Measurements from ENCODE around the gene NPAS2. TPM values are rescaled to one million over a fixed set of nuclear protein-coding genes. Genes with fewer than 3 reads are reported as not detected.
A peak's percentile ranks its signal among the peaks of the same experiment; 100 is the strongest.

The NPAS2 gene
- total RNA-seq, 2 donors from 2014 or later = 4.6 to 5.9 TPM

- no peaks in the 10 kb centered on the region for H3K36me3 Mint-ChIP-seq (ENCODE audit: low read depth)
- H3K27ac Mint-ChIP-seq = no peak overlapping the region
- peaks cover 8% of the 10 kb centered on the region for H3K4me1 Mint-ChIP-seq
- H3K9me3 ChIP-seq (ENCODE audit: control insufficient read depth, low read length, poor library complexity, severe bottlenecking) = no peaks in the 10 kb centered on the region
- H3K27me3 Mint-ChIP-seq = peaks cover 11% of the 10 kb centered on the region
- ATAC-seq (no peak), DNase-seq (no peak)
- H3K4me3 Mint-ChIP-seq = no peak overlapping the region
These were observed 86.7 kb downstream of the NPAS2 start for GRCh38 chr2:100906679-100907078.

DNA sequence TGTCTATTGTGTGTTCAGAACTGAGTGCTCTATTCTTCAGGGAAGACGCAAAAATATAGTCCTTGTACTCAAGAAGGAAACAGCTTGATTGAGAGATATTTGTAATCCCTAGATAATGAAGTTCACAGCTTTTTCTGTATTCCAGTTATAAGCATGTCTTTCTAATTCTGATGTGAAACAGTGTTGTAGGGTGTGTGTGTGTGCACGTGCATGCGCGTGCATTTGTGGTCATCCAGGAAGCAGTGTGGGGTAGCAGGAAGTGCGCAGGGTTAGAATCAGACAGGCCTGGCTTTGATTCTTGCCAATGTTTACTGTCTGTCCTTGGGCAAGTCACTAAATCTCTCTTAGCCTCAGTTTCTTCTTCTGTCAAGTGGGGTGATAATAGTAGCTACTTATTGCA, 87.9 kb downstream of the NPAS2 start:
- DNase-seq = no peak
- no peaks in the 10 kb centered on the region for H3K36me3 Mint-ChIP-seq (ENCODE audit: low read depth)
- peaks cover 11% of the 10 kb centered on the region for H3K27me3 Mint-ChIP-seq
- no peak overlapping the region for H3K4me3 Mint-ChIP-seq
- peaks cover 5% of the 10 kb centered on the region for H3K4me1 Mint-ChIP-seq
- ATAC-seq = no peak
- no peaks in the 10 kb centered on the region for H3K9me3 ChIP-seq (ENCODE audit: control insufficient read depth, low read length, poor library complexity, severe bottlenecking)
- no peak overlapping the region for H3K27ac Mint-ChIP-seq

DNA sequence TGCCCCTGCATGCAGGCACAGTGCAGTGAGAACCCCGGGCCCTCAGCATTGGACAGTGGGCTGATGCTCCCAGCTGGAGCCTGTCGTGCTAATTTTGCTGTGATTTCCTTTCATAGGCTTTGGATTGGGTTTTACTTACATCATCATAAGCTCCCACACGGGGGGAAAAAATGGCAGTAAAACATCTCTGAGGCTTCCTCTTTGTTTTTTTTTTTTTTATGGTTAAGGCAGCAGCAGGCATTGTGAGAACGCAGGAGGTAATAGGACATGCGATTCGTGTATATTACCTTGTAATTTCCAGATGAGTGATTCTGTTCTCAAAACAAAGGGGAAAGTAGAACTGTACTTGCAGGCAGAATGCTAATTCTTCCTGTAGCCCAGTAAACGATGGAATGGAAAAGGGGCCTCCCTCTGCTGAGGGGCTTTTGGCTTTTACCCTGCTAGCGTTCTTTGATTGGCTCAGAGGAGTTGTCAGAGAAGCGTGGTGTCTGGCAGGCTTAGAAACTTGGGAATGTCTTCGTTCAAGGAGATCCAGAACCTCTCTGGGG, 89.7 kb downstream of the NPAS2 start:
- ATAC-seq (no peak), DNase-seq (no peak)
- Mint-ChIP-seq H3K36me3 (ENCODE audit: low read depth) (no peaks in the 10 kb centered on the region), H3K4me1 (peaks cover 5% of the 10 kb centered on the region), H3K27ac (no peak overlapping the region), H3K27me3 (peaks cover 13% of the 10 kb centered on the region), H3K4me3 (no peak overlapping the region)
- no peaks in the 10 kb centered on the region for H3K9me3 ChIP-seq (ENCODE audit: control insufficient read depth, low read length, poor library complexity, severe bottlenecking)

- ATAC-seq = no peak
- Mint-ChIP-seq H3K4me3 (no peak overlapping the region), H3K36me3 (ENCODE audit: low read depth) (no peaks in the 10 kb centered on the region)
These were observed 90.2 kb downstream of the NPAS2 start for GRCh38 chr2:100910111-100910510.

DNA sequence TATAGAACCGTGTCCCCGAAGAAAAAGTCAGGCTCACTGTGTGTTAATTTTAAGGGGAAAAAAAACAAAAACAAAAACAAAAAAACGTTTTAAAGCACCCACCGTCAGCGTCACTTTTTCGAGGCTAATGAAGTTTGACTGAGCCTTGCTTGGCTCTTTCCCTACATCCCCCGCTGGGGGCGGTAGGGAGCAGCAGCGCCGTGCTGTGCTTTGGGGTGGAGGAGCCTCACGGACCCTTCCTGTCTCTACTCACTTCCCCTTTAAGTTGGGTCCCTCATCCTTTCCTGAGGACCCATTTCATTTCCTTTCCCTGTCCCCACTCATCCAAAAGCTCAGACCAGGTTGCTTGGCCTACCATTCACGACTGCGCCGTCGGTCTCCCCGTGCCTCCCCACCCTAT, 99.4 kb downstream of the NPAS2 start:
- no peaks in the 10 kb centered on the region for H3K27me3 Mint-ChIP-seq
- no peak overlapping the region for H3K27ac Mint-ChIP-seq
- no peak overlapping the region for H3K4me3 Mint-ChIP-seq
- DNase-seq (no peak), ATAC-seq (no peak)
- H3K36me3 Mint-ChIP-seq (ENCODE audit: low read depth) = no peaks in the 10 kb centered on the region
- no peaks in the 10 kb centered on the region for H3K9me3 ChIP-seq (ENCODE audit: control insufficient read depth, low read length, poor library complexity, severe bottlenecking)
- H3K4me1 Mint-ChIP-seq = peaks cover 12% of the 10 kb centered on the region

More at GRCh38 chr2:100910111-100910510, 90.2 kb downstream of the NPAS2 start:
- DNase-seq = no peak
- H3K4me1 Mint-ChIP-seq = peaks cover 5% of the 10 kb centered on the region
- H3K27ac Mint-ChIP-seq = no peak overlapping the region
- H3K27me3 Mint-ChIP-seq = peaks cover 13% of the 10 kb centered on the region
- no peaks in the 10 kb centered on the region for H3K9me3 ChIP-seq (ENCODE audit: control insufficient read depth, low read length, poor library complexity, severe bottlenecking)

GRCh38 chr2:100921685-100922161, 101.8 kb downstream of the NPAS2 start:
- H3K9me3 ChIP-seq (ENCODE audit: control insufficient read depth, low read length, poor library complexity, severe bottlenecking) = no peaks in the 10 kb centered on the region
- no peak for ATAC-seq
- H3K27ac Mint-ChIP-seq = no peak overlapping the region
- no peak for DNase-seq
- no peaks in the 10 kb centered on the region for H3K27me3 Mint-ChIP-seq
- H3K4me1 Mint-ChIP-seq = peaks cover 26% of the 10 kb centered on the region
- no peaks in the 10 kb centered on the region for H3K36me3 Mint-ChIP-seq (ENCODE audit: low read depth)
- H3K4me3 Mint-ChIP-seq = no peak overlapping the region

DNA sequence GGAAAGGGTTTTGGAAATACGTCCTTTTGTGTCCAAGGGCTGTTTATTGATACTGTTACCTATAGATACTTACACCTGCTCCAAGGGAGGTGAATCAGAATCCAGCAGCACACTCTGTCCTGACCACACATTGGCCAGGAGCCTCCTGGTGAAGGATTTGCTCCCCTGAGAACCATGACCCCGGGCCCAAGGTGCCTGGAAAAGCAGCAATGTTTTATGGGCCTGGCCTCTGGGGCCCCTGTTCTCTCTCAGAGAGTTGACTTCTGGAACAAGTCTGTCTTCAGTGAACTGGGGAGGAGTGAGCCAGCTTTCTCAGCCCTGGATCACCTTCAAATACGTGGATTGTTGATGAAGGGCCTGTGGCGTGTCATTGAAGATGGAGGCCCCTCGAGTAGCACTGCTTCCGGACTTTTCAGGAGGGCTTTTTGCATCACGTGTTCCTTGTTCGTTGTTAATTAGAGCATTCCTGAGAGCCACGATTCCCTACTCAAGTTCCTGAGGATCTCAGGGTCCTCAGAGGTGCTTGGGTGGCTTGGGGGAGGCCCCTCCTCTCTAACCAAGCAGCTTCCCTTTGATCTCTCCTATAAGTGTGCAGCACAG, 103.6 kb downstream of the NPAS2 start:
- H3K27ac Mint-ChIP-seq = peak overlapping the region; percentile 98
- no peaks in the 10 kb centered on the region for H3K36me3 Mint-ChIP-seq (ENCODE audit: low read depth)
- H3K27me3 Mint-ChIP-seq = no peaks in the 10 kb centered on the region
- no peak overlapping the region for H3K4me3 Mint-ChIP-seq
- DNase-seq (no peak), ATAC-seq (no peak)
- peaks cover 29% of the 10 kb centered on the region for H3K4me1 Mint-ChIP-seq
- H3K9me3 ChIP-seq (ENCODE audit: control insufficient read depth, low read length, poor library complexity, severe bottlenecking) = no peaks in the 10 kb centered on the region

- Mint-ChIP-seq H3K36me3 (ENCODE audit: low read depth) (no peaks in the 10 kb centered on the region), H3K27me3 (no peaks in the 10 kb centered on the region), H3K27ac (peak overlapping the region; percentile 98), H3K4me1 (peaks cover 29% of the 10 kb centered on the region), H3K4me3 (peak overlapping the region; percentile 90)
- DNase-seq (no peak), ATAC-seq (peak; percentile 12)
- H3K9me3 ChIP-seq (ENCODE audit: control insufficient read depth, low read length, poor library complexity, severe bottlenecking) = no peaks in the 10 kb centered on the region
These were observed 104.2 kb downstream of the NPAS2 start for GRCh38 chr2:100924122-100924519.

DNA sequence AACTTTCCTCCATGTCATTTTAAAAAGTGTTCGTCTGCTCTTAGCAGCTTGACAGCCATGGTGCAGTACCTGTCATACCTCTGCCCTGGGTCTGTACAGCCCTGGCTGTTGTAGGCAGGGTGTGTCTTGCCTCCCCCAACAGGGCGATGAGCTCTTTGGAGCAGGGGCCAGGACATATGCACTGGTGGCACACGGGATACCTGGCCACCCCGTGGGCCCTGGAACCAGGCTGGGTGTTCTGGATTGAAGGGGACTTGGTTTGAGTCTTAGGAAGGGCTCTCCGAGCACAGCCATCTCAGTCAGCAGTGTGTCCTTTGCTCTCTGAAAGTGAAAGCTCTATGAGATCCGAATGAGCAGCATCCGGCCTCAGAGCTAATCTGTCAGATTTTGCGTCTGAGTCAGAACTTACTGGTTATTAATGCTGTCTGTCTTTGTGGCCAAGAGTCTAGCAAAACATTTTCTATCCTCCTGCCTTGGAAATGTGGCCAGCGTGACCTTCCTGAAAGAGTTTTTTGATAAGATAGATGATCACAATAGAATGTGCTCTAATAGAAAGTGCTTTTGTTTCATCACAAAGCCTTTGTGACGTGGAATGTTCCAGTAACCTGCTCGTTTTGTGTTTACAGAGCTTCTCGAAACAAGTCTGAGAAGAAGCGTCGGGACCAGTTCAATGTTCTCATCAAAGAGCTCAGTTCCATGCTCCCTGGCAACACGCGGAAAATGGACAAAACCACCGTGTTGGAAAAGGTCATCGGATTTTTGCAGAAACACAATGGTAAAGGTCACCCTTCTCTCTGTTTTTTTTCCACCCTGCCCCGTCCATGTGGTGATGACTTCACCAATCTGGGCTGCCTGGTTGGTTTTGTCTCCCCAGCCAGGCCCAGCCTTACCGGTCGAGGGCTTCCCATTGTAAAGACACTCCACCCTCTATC, 104.8 kb downstream of the NPAS2 start:
- no peak for DNase-seq
- H3K9me3 ChIP-seq (ENCODE audit: control insufficient read depth, low read length, poor library complexity, severe bottlenecking) = no peaks in the 10 kb centered on the region
- peak overlapping the region; percentile 90 for H3K4me3 Mint-ChIP-seq
- H3K27me3 Mint-ChIP-seq = no peaks in the 10 kb centered on the region
- H3K27ac Mint-ChIP-seq = peak overlapping the region; percentile 98
- H3K4me1 Mint-ChIP-seq = peaks cover 25% of the 10 kb centered on the region
- ATAC-seq = peak; percentile 87
- H3K36me3 Mint-ChIP-seq (ENCODE audit: low read depth) = no peaks in the 10 kb centered on the region

- DNase-seq (no peak), ATAC-seq (no peak)
- Mint-ChIP-seq H3K27ac (no peak overlapping the region), H3K4me1 (peaks cover 20% of the 10 kb centered on the region), H3K27me3 (no peaks in the 10 kb centered on the region), H3K36me3 (ENCODE audit: low read depth) (no peaks in the 10 kb centered on the region), H3K4me3 (no peak overlapping the region)
- no peaks in the 10 kb centered on the region for H3K9me3 ChIP-seq (ENCODE audit: control insufficient read depth, low read length, poor library complexity, severe bottlenecking)
These were observed 108.3 kb downstream of the NPAS2 start for GRCh38 chr2:100928235-100928634.

DNA sequence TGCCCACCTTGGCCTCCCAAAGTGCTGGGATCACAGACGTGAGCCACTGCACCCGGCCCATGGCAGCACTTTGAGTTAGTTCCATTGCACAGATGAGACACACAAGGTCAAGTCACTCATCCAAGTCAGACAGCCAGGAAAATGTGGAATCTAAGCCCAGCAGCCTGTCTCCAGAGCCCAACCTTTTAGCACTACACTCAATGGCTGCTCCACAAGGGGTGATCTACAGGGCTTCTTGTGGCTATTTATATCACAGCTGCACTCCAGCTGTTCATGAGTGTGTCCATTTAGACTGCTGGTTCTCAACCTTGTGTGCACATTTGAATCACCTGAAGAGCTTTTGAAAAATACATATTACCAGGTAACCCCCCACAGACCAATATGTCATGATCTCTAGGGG, 109.2 kb downstream of the NPAS2 start:
- H3K36me3 Mint-ChIP-seq (ENCODE audit: low read depth) = no peaks in the 10 kb centered on the region
- DNase-seq (no peak), ATAC-seq (no peak)
- no peak overlapping the region for H3K4me3 Mint-ChIP-seq
- peaks cover 18% of the 10 kb centered on the region for H3K4me1 Mint-ChIP-seq
- no peaks in the 10 kb centered on the region for H3K27me3 Mint-ChIP-seq
- no peaks in the 10 kb centered on the region for H3K9me3 ChIP-seq (ENCODE audit: control insufficient read depth, low read length, poor library complexity, severe bottlenecking)
- H3K27ac Mint-ChIP-seq = no peak overlapping the region

DNA sequence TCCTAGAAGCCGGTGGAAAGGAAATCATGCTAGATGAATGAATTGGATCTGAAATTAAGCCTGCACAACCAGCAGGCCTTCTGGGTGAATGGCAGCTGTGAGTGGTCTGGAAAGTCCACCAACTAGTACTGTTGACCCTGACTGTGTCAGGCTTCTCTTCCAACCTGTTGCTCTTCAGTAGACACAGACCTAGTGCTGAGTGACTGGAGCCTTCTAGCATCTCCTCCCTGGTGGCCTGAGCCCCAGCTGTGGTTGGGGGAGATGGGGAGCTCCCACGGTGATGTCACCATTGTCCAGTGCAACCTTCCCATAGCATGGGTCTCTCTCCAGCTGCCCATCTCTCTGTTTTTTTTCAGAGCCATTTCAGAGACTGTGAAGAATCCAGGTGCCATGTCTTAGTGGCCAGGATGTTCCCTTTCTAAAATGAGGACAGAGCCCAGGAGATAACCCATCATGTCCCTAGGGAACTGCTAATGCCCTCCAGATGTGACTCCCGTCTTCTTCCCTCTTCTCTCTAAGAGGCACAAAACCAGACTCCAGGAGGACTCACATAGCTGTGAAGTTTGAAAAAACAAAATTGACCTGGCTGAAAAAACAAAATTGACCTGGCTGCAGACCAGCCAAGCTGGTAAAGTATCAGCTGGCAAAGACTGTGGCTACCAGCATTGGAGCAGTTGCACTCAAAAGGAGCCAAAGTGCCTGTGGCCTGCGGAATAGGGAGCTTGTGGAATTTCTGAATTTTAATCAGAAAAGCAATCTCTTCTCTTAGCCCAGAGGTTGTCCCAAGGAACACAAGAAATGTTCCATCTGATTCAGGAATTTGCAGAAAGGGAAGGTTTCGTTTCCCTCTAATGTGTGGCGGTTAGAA, 114.8 kb downstream of the NPAS2 start:
- H3K4me3 Mint-ChIP-seq = no peak overlapping the region
- H3K27ac Mint-ChIP-seq = no peak overlapping the region
- ATAC-seq (no peak), DNase-seq (no peak)
- no peaks in the 10 kb centered on the region for H3K27me3 Mint-ChIP-seq
- no peaks in the 10 kb centered on the region for H3K36me3 Mint-ChIP-seq (ENCODE audit: low read depth)
- peaks cover 2% of the 10 kb centered on the region for H3K4me1 Mint-ChIP-seq
- no peaks in the 10 kb centered on the region for H3K9me3 ChIP-seq (ENCODE audit: control insufficient read depth, low read length, poor library complexity, severe bottlenecking)

GRCh38 chr2:100935372-100935752, 115.4 kb downstream of the NPAS2 start:
- ATAC-seq = no peak

More at GRCh38 chr2:100935372-100935752, 115.4 kb downstream of the NPAS2 start:
- Mint-ChIP-seq H3K27ac (no peak overlapping the region), H3K27me3 (no peaks in the 10 kb centered on the region), H3K4me1 (peaks cover 2% of the 10 kb centered on the region), H3K36me3 (ENCODE audit: low read depth) (no peaks in the 10 kb centered on the region), H3K4me3 (no peak overlapping the region)
- DNase-seq = no peak
- no peaks in the 10 kb centered on the region for H3K9me3 ChIP-seq (ENCODE audit: control insufficient read depth, low read length, poor library complexity, severe bottlenecking)

Measured in T-helper 17 cell (primary cell).